ENCODE results near the gene POLR2J3.
"Not testable (repeated sequence)": the region's sequence is repeated elsewhere in the genome, so short reads cannot be mapped to it uniquely, and the experiment has no call there.

POLR2J3 gene

DNA sequence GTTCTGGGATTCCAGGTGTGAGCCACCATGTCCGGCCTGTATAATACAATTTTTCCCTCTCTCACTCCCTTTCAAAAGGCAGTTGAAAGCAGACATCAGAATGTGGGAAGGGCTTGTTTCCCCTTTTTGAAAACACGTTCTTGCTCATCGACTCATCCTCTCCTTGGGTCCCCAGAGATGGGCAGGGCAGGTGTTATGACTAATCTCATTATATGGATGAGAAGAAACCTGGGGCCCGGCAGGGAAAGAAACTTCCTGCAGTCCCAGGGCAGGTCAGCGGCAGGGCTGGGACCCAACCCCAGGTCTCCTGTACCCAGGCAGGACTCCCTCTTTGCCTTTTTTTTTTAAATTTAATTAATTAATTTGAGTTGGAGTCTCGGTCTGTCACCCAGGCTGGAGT is 26.0 kb downstream of the POLR2J3 start:
- H3K27me3 Mint-ChIP-seq; H3K27ac Mint-ChIP-seq; H3K36me3 Mint-ChIP-seq (ENCODE audit: low read depth); H3K9me3 Mint-ChIP-seq; H3K4me3 Mint-ChIP-seq; H3K4me1 Mint-ChIP-seq (ENCODE audit: low read depth); intact Hi-C loops (cut with micrococcal nuclease): not testable (repeated sequence)

- H3K4me3 Mint-ChIP-seq; H3K27ac Mint-ChIP-seq; intact Hi-C loops (cut with micrococcal nuclease); H3K9me3 Mint-ChIP-seq; H3K36me3 Mint-ChIP-seq (ENCODE audit: low read depth); H3K4me1 Mint-ChIP-seq (ENCODE audit: low read depth); H3K27me3 Mint-ChIP-seq: not testable (repeated sequence)
Measured at GRCh38 chr7:102545288-102545687, 27.1 kb downstream of the POLR2J3 start.

DNA sequence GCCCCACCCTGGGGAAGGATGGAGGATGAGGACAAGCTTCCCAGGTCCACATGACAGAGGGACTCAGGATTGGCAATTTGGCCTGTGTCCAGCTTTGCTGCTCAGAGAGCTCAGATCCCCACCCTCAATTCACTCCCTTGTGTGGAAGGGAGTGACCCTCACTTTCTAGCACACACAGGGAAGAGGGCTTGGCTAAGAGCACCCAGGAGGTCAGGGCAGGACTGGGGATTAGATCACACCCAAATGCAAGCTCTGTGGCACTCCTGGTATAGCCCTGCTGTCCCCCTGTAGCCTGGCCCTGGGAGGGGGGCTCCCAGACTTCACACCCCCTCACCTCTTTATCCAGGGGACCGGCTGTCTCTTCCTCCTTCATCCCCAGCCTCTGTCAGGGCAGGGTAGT is 28.0 kb downstream of the POLR2J3 start:
- H3K4me1 Mint-ChIP-seq (ENCODE audit: low read depth); H3K27ac Mint-ChIP-seq; H3K36me3 Mint-ChIP-seq (ENCODE audit: low read depth); H3K4me3 Mint-ChIP-seq; H3K27me3 Mint-ChIP-seq; H3K9me3 Mint-ChIP-seq; intact Hi-C loops (cut with micrococcal nuclease): not testable (repeated sequence)

DNA sequence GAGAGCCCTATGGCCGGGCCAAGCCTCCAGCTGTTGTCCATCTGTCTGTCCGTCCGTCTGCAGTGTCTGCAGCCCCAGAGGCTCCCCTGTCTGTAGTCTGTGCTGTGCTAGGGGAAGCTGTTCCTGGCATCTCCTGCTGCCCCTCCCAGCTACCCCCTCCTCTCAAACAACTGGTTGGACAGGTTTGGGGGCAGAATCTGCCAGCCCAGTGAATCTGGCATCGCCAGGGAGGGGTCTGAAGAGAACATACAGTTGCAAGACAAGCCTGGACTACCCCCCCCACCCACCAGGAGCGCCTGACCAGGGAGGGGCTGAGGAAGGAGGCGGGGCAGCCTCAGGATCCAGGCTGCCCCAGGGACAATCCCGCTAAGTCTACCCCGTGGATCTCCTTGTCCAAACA is 28.8 kb downstream of the POLR2J3 start, which contains the start of gene UPK3BL2:
TSS of gene UPK3BL2 (minus strand) at position 101 of the 400 bp plus-strand sequence. CDS start at position 41, 60 bp downstream.
- H3K4me1 Mint-ChIP-seq (ENCODE audit: low read depth); intact Hi-C loops (cut with micrococcal nuclease); H3K9me3 Mint-ChIP-seq; H3K27me3 Mint-ChIP-seq; H3K27ac Mint-ChIP-seq; H3K36me3 Mint-ChIP-seq (ENCODE audit: low read depth); H3K4me3 Mint-ChIP-seq: not testable (repeated sequence)

DNA sequence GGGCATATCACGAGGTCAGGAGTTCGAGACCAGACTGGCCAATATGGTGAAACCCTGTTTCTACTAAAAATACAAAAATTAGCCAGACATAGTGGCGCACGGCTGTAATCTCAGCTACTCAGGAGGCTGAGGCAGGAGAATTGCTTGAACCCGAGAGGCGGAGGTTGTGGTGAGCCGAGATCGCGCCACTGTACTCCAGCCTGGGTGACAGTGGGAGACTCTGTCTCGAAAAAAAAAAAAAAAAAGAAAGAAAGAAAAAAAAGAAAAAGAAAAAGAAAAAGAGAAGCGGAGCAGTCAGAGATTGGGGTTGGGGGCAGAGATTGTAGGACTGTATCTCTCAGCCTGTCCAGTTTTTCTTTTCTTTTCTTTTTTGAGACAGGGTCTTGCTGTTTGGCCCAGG is 29.6 kb downstream of the POLR2J3 start:
- H3K36me3 Mint-ChIP-seq (ENCODE audit: low read depth); H3K27me3 Mint-ChIP-seq; H3K9me3 Mint-ChIP-seq; H3K4me3 Mint-ChIP-seq; H3K4me1 Mint-ChIP-seq (ENCODE audit: low read depth); H3K27ac Mint-ChIP-seq; intact Hi-C loops (cut with micrococcal nuclease): not testable (repeated sequence)

GRCh38 chr7:102542083-102542482 is 30.3 kb downstream of the POLR2J3 start:
- not testable (repeated sequence) for H3K9me3 Mint-ChIP-seq

GRCh38 chr7:102540604-102541003 is 31.8 kb downstream of the POLR2J3 start:
- H3K4me1 Mint-ChIP-seq (ENCODE audit: low read depth); H3K27ac Mint-ChIP-seq; H3K36me3 Mint-ChIP-seq (ENCODE audit: low read depth); H3K27me3 Mint-ChIP-seq; intact Hi-C loops (cut with micrococcal nuclease); H3K9me3 Mint-ChIP-seq; H3K4me3 Mint-ChIP-seq: not testable (repeated sequence)

More at GRCh38 chr7:102542083-102542482, 30.3 kb downstream of the POLR2J3 start:
- H3K4me3 Mint-ChIP-seq; H3K4me1 Mint-ChIP-seq (ENCODE audit: low read depth); H3K36me3 Mint-ChIP-seq (ENCODE audit: low read depth); intact Hi-C loops (cut with micrococcal nuclease); H3K27me3 Mint-ChIP-seq; H3K27ac Mint-ChIP-seq: not testable (repeated sequence)

DNA sequence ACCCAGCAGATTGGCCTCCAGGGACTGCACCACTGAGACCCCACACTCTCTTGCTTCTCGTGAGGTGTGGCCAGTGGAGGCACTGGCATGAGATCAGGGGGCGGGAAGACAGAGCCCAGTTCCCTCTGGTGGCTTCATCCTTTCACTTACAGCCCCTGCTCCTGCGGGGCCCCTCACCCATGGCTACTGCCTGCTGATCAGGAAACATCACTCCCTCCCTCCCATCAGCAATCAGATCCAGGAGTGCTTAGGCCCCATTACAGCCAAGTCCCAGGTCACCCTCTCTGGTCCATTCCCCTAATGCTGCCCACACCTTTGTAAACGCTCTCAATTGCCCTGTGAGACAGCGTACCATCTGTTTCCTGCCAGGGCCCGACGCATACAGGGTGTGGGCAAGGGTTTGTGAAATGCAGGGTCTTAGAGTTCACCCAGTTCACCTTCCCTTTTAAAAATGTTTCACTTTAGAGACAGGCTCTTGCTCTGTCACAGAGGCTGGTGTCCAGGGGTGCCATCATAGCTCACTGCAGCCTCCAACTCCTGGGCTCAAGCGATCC is 37.2 kb downstream of the POLR2J3 start:
- H3K9me3 Mint-ChIP-seq; H3K4me3 Mint-ChIP-seq; H3K36me3 Mint-ChIP-seq (ENCODE audit: low read depth); H3K27me3 Mint-ChIP-seq; H3K27ac Mint-ChIP-seq; intact Hi-C loops (cut with micrococcal nuclease); H3K4me1 Mint-ChIP-seq (ENCODE audit: low read depth): not testable (repeated sequence)

DNA sequence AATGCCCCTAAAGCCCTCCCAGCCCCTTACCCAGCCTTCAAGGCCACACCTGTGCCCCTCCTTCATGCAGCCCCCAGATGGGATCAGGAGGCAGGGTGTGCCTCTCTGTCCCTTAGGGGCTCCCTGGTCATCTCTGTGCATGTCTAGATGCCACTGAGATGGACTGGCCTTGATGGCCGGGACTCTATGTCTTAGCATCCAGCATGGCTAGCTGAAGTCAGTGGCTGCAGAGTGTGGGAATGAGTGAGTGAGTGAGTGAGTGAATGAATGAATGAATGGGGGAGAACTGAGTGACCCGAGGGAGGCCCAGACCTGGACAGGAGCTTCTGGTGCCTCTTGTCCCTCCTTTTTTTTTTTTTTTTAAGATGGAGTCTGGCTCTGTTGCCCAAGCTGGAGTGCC is 40.3 kb downstream of the POLR2J3 start:
- intact Hi-C loops (cut with micrococcal nuclease); H3K9me3 Mint-ChIP-seq; H3K4me1 Mint-ChIP-seq (ENCODE audit: low read depth); H3K4me3 Mint-ChIP-seq; H3K36me3 Mint-ChIP-seq (ENCODE audit: low read depth); H3K27me3 Mint-ChIP-seq; H3K27ac Mint-ChIP-seq: not testable (repeated sequence)

- intact Hi-C loops (cut with micrococcal nuclease); H3K36me3 Mint-ChIP-seq (ENCODE audit: low read depth); H3K4me3 Mint-ChIP-seq: not testable (repeated sequence)
Measured at GRCh38 chr7:102531583-102531982, 40.8 kb downstream of the POLR2J3 start.

DNA sequence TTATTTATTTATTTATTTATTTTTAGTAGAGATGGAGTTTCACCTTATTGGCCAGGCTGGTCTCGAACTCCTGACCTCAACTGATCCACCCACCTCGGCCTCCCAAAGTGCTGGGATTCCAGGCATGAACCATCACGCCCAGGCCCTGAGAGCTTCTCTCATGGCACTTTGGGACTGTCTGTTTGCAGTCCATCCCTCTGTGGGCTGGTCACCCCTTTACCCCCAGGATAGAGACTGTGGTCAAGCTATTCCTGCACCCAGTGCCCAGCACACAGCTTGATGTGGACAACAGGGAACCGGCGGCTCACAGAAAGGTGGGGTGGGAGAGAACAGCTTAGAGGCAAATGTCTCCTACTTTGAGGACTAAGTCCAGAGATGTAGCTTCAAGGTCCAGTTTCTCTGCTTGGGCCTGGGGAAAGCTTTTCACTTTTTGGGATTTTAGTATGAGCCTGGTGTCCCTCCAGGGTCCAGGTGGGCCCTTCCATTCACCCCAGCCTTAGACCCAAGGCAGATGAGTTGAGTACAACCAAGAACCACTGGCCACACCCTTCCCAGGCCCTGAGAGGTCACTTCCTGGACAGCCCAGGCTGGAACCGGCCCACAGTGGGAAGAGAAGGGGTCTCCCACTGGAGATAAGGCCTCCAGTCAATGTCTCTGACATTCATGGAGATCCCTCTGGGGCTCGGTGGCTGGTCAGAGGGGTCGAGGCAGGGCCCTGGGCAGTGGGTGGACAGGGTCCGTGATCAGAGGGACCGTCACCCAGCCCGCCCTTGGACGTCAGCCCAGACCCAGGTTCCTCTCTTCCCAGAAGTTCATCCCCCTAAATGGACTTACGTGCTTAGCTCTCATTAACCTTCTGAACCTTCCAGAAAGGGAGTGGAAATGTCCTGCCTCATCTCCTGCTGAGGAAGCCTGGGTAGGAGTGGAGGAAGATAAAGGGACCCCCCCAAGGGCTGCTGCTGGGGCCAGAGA is 44.3 kb downstream of the POLR2J3 start:
- H3K9me3 Mint-ChIP-seq; H3K27me3 Mint-ChIP-seq; H3K27ac Mint-ChIP-seq; intact Hi-C loops (cut with micrococcal nuclease); H3K4me1 Mint-ChIP-seq (ENCODE audit: low read depth); H3K4me3 Mint-ChIP-seq; H3K36me3 Mint-ChIP-seq (ENCODE audit: low read depth): not testable (repeated sequence)

More at GRCh38 chr7:102531583-102531982, 40.8 kb downstream of the POLR2J3 start:
- not testable (repeated sequence) for H3K9me3 Mint-ChIP-seq; H3K27ac Mint-ChIP-seq; H3K27me3 Mint-ChIP-seq; H3K4me1 Mint-ChIP-seq (ENCODE audit: low read depth)

DNA sequence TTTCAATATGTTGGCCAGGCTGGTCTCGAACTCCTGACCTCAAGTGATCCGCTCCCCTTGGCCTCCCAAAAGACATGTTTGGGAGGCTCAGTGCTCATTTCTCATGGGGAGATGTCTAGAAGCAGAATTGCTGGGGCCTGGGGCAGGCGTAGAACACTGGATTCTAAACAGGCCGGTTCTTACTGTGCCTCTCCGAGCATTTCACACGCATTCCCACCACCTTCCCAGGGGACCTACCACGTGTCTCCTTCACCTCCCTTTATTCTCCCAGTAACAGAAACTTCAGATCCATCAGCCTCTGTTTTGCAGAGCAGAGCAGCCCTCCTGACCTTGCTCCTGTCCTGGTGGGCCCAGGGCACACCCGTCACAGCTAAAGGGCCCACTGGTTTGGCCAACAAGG is 45.2 kb downstream of the POLR2J3 start:
- H3K36me3 Mint-ChIP-seq (ENCODE audit: low read depth); H3K27ac Mint-ChIP-seq; intact Hi-C loops (cut with micrococcal nuclease); H3K4me1 Mint-ChIP-seq (ENCODE audit: low read depth); H3K27me3 Mint-ChIP-seq; H3K4me3 Mint-ChIP-seq; H3K9me3 Mint-ChIP-seq: not testable (repeated sequence)

- intact Hi-C loops (cut with micrococcal nuclease); H3K27me3 Mint-ChIP-seq; H3K4me1 Mint-ChIP-seq (ENCODE audit: low read depth); H3K4me3 Mint-ChIP-seq; H3K9me3 Mint-ChIP-seq; H3K36me3 Mint-ChIP-seq (ENCODE audit: low read depth); H3K27ac Mint-ChIP-seq: not testable (repeated sequence)
Measured at GRCh38 chr7:102524803-102525202, 47.6 kb downstream of the POLR2J3 start.

DNA sequence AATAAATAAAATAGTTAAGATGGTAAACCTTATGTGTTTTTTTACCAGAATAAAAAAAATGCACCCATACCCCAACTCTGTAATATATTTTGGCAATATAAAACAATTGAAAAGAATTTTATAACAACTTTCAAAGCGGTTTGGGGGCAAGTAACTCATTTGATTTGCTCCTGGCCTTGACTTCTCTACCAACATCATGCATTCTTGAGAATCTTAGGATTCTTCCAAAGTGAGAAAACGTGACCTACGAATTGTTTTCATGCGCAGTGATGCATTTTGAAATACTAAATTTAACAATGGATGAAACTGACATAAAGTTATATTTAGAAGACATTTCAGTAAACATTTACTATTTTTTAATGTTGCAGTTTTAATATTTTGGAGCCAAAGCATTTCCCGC is 51.6 kb downstream of the POLR2J3 start:
- intact Hi-C loops (cut with micrococcal nuclease); H3K4me1 Mint-ChIP-seq (ENCODE audit: low read depth); H3K36me3 Mint-ChIP-seq (ENCODE audit: low read depth); H3K27me3 Mint-ChIP-seq; H3K27ac Mint-ChIP-seq; H3K4me3 Mint-ChIP-seq; H3K9me3 Mint-ChIP-seq: not testable (repeated sequence)
